GM12875 (cell line): ENCODE measurements around the gene RXRB.

Experiments
- H3K4me3 ChIP-seq: one replicate; pipeline ENCODE4 v1.5.1; 2011; ENCODE audit warnings: low read depth, low read length, control low read depth
- CTCF ChIP-seq: IDR thresholded peaks from 2 replicates; pipeline ENCODE4 v1.5.1; 2011; ENCODE audit warnings: low read depth, mild to moderate bottlenecking, control low read depth, inconsistent platforms, low read length, moderate library complexity, borderline replicate concordance; ENCODE audit not compliant: insufficient read depth

Gene RXRB

GRCh38 chr6:33183071-33183683, 17.3 kb downstream of the RXRB start:
- TF ChIP-seq CTCF, result no peak
- H3K4me3 ChIP-seq, result no peak overlapping the region

- TF ChIP-seq CTCF, result no peak
- H3K4me3 ChIP-seq, result no peak overlapping the region
These were observed 19.3 kb downstream of the RXRB start for GRCh38 chr6:33181141-33181540.

- no peak overlapping the region for H3K4me3 ChIP-seq
- no peak for TF ChIP-seq CTCF
These were observed 21.6 kb downstream of the RXRB start for GRCh38 chr6:33178755-33179475.

GRCh38 chr6:33177552-33178446, 22.7 kb downstream of the RXRB start:
- no peak for TF ChIP-seq CTCF
- H3K4me3 ChIP-seq, result no peak overlapping the region

- H3K4me3 ChIP-seq, result no peak overlapping the region
- TF ChIP-seq CTCF, result no peak
These were observed 23.6 kb downstream of the RXRB start for GRCh38 chr6:33176906-33177305.

GRCh38 chr6:33175436-33176069, 24.9 kb downstream of the RXRB start:
- no peak overlapping the region for H3K4me3 ChIP-seq
- TF ChIP-seq CTCF, result no peak
